Measurements from ENCODE around the gene UBXN11. TPM values are rescaled to one million over a fixed set of nuclear protein-coding genes. Genes with fewer than 3 reads are reported as not detected.

The UBXN11 gene
- total RNA-seq, 4 donors from 2014 or later, result 13.8 to 48.3 (median 19.7) TPM

DNA sequence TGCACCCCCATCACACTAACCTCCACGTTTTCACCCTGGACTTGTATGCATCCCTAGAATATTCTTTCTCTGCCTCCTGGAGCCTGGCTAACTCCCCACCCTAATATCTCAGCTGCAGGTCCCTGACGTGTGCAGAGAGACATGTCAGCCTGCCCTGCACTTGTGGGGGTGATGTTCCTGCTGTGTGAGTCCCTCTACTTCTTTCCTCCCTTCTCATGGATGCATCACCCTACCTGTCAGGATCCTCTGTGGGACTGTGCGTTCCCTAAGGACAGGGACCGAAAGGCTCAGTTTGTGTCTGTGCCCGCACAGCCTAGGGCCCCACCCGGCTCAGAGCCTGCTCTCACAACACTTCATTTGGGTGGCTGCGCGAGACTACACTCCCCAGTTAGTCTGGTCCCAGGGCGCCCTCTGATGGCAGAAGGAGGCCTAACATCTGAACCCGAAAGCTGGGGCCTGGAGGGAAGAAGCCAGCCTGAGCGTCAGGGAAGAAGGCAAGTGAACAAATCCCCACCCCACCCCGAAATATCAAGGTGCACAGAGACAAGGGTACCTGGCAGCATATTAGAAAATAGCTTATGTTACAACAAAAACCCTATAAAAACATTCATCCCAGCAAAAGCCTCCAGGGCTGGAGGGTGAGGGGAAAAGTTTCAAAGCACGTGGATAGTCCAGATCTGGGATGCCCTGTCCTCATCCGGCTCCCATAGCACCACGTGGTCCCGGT is 15.0 kb upstream of the UBXN11 start:
- Histone ChIP-seq H3K4me1 (peaks cover 0 to 10% (median 2%) of the 10 kb centered on the region in 4 donors), H3K27ac (no peak overlapping the region), H3K9me3 (no peaks in the 10 kb centered on the region), H3K4me3 (no peak overlapping the region), H3K36me3 (no peaks in the 10 kb centered on the region), H3K27me3 (peaks cover 0 to 5% of the 10 kb centered on the region in 2 donors)
- no peak for TF ChIP-seq EP300 (IDR thresholded peaks at IDR 0.05)
- TF ChIP-seq, protein P1, sequence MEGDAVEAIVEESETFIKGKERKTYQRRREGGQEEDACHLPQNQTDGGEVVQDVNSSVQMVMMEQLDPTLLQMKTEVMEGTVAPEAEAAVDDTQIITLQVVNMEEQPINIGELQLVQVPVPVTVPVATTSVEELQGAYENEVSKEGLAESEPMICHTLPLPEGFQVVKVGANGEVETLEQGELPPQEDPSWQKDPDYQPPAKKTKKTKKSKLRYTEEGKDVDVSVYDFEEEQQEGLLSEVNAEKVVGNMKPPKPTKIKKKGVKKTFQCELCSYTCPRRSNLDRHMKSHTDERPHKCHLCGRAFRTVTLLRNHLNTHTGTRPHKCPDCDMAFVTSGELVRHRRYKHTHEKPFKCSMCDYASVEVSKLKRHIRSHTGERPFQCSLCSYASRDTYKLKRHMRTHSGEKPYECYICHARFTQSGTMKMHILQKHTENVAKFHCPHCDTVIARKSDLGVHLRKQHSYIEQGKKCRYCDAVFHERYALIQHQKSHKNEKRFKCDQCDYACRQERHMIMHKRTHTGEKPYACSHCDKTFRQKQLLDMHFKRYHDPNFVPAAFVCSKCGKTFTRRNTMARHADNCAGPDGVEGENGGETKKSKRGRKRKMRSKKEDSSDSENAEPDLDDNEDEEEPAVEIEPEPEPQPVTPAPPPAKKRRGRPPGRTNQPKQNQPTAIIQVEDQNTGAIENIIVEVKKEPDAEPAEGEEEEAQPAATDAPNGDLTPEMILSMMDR (IDR thresholded peaks at IDR 0.05), result peak; percentile 83 to 95 (median 88)
- DNase-seq (ENCODE audit: low spot score in 2 of 2), result peak; percentile 92 to 99
- WGBS, 2 donors, result 13 to 18% methylated on average over 13 to 16 of the region's 16 CpGs

DNA sequence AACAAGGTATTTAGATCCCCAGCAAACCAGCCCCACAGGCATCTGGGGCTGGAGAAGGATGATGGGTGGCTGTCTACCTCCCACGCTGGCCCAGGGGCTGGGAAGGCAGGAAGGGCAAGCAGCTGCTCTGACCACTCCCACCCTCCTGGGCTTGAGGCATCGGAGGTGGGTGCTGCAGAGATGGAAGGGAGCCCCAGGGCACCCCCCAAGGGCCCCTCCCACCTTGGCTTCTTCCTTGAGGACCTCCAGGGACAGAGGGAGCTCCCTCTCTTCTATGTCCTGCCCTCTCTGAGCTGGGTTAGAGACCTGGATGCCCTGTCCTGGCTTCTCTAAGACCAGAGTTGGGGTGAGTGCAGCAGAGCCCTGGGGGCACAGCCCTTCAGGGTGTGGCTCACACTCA is 14.5 kb upstream of the UBXN11 start:
- no peak overlapping the region for H3K27ac ChIP-seq
- TF ChIP-seq POLR2A (IDR thresholded peaks at IDR 0.05), result no peak
- H3K27me3 ChIP-seq, result peaks cover 0 to 5% of the 10 kb centered on the region in 2 donors
- WGBS, 2 donors, result 59 to 79% methylated on average over 2 of the region's 2 CpGs
- no peaks in the 10 kb centered on the region for H3K9me3 ChIP-seq
- H3K4me1 ChIP-seq, result peaks cover 0 to 10% (median 2%) of the 10 kb centered on the region in 4 donors
- DNase-seq (ENCODE audit: low spot score in 2 of 2), result no peak
- H3K4me3 ChIP-seq, result no peak overlapping the region
- no peaks in the 10 kb centered on the region for H3K36me3 ChIP-seq

DNA sequence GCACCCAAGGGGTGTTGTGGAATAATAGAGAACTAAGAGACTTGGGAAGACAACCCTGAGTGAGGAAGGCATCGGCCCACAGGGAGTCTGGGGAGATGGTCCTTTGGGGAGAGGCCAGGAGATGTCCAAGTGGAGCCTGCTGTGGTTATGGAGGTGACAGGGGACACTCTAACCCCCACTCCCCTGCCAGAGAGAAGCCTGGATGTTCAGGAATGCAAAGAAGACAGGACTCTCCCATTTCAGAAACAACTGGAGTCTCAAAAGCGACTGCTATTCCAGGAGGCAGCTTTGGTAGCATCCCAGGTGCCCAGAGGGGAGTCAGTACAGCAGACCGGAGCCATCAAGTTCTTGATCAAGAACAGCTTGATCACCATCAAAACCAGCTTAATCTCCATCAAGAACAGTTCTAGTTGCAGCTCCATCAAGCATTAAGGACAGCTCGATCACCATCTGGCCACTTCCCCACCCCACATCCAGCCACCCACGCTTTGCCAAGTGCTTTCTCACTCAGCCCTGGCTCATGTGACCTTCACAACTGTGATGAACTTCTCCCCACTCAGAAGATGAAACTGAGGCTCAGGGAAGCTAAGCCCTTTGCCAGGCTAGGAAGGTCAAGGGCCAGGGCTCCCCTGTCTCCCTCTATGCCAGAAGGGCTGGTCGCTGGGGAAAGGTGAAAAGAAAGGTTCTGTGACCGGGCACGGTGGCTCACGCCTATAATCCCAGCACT is 12.1 kb upstream of the UBXN11 start:
- peaks cover 0 to 16% (median 5%) of the 10 kb centered on the region in 4 donors for H3K4me1 ChIP-seq
- peak overlapping the region in 1 of 4 donors; percentile 46 for H3K4me3 ChIP-seq
- no peaks in the 10 kb centered on the region for H3K36me3 ChIP-seq
- TF ChIP-seq EP300 (IDR thresholded peaks at IDR 0.05) (peak in 1 of 2 donors; percentile 14), POLR2A (IDR thresholded peaks at IDR 0.05) (no peak)
- H3K27me3 ChIP-seq, result peaks cover 0 to 5% of the 10 kb centered on the region in 2 donors
- 73% methylated on average over 9 of the region's 9 CpGs for WGBS, 2 donors
- H3K27ac ChIP-seq, result peak overlapping the region in 2 of 4 donors; percentile 28 to 64
- H3K9me3 ChIP-seq, result no peaks in the 10 kb centered on the region
- DNase-seq (ENCODE audit: low spot score in 2 of 2), result no peak

DNA sequence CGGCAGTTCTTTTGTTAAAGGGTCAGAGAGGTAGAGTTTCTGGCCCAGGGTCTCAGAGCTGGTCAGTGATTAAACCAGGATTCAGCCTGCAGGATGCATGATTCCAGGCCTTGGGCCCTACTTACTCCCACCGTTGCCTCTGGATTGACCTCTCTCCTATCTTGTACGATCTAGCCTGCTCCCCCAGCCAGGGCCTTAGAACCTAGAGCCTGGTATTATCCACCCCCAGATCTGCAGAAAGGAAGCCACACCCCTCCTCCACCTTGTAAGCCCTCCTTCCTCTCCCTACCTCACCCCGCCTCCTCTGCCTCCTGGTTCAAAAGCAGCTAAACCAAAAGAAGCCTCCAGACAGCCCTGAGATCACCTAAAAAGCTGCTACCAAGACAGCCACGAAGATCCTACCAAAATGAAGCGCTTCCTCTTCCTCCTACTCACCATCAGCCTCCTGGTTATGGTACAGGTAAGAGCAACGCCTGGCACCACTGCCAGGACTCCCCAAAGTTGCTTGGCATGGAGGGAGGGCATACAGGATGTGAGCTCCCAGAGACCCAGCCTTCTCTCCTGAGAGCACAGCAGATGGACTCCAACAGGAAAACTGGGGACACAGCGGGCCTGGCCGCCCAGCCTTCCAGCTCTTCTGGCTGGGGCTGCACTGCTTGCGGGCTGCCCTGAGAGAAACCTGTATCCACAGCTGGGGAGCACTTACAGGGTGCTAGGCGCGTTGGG is 11.3 kb upstream of the UBXN11 start, which contains the start of gene CD52:
TSS of gene CD52 (plus strand) at position 347 of the 726 bp plus-strand sequence. CDS start at position 407, 60 bp downstream.
- Histone ChIP-seq H3K36me3 (no peaks in the 10 kb centered on the region), H3K9me3 (no peaks in the 10 kb centered on the region), H3K27ac (peak within 1 kb of the TSS in 2 of 4 donors; percentile 28 to 64), H3K4me3 (peak within 1 kb of the TSS in 1 of 4 donors; percentile 46), H3K27me3 (peaks cover 0 to 5% of the 10 kb centered on the region in 2 donors), H3K4me1 (peaks cover 0 to 16% (median 5%) of the 10 kb centered on the region in 4 donors)
- no peak for TF ChIP-seq EP300 (IDR thresholded peaks at IDR 0.05)
- no peak for TF ChIP-seq POLR2A (IDR thresholded peaks at IDR 0.05)
- TF ChIP-seq, protein P1 (IDR thresholded peaks at IDR 0.05), result no peak
- DNase-seq (ENCODE audit: low spot score in 2 of 2), result no peak
- WGBS, 2 donors, result 62 to 78% methylated on average over 12 of the region's 12 CpGs

DNA sequence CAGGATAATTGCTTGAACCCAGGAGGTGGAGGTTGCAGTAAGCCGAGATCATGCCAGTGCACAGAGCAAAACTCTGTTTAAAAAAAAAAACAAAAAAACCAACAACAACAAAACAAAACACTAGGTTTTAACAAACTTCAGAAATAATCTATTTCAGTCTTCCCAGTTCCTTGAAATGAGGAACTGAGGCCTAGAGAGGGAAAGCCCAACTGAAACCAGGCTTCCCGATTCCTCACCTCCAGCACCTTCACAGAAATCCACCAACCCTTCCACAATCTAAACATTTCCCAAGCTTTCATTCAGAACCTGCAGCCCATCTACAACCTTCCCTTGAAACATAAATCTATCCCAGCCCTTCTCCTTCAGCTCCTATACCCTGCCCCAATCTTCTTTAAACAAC is 10.7 kb upstream of the UBXN11 start:
- Histone ChIP-seq H3K27me3 (peaks cover 0 to 5% of the 10 kb centered on the region in 2 donors), H3K4me3 (no peak overlapping the region), H3K9me3 (no peaks in the 10 kb centered on the region), H3K4me1 (peaks cover 0 to 16% (median 5%) of the 10 kb centered on the region in 4 donors), H3K27ac (no peak overlapping the region), H3K36me3 (no peaks in the 10 kb centered on the region)
- WGBS, 2 donors, result 85 to 87% methylated on average over 2 of the region's 2 CpGs
- no peak for DNase-seq (ENCODE audit: low spot score in 2 of 2)
- no peak for TF ChIP-seq POLR2A (IDR thresholded peaks at IDR 0.05)
- no peak for TF ChIP-seq EP300 (IDR thresholded peaks at IDR 0.05)

All from tibial nerve (tissue), 4 donors.